DMS53 (cell line): ENCODE data around the gene BICC1.

Source experiments
- DNase-seq: peaks from one replicate; lab custom pipeline; 2025; lab: John Stamatoyannopoulos, UW

The BICC1 gene

GRCh38 chr10:58706836-58707235 is 194.2 kb downstream of the BICC1 start:
- no peak for DNase-seq

GRCh38 chr10:58712141-58712540 is 199.5 kb downstream of the BICC1 start:
- DNase-seq = no peak

DNA sequence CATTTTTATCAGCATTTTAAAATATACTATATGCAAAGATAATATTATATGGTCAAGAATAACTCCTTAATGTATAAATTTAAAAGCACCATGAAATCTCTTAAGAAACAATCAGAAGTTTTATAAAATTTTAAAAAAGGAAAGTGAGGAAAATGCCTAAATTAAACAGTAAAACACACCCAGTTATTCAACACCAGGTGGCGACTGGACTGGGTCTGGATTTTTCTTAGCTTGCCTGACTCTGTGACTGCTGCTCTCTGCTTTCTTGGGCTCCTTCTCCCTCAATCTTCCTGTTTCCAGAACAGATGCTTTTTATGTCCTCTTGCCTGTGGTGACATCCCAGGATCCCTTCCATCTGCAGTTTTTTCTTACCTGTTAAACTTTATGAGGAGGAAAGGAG is 200.3 kb downstream of the BICC1 start:
- peak; percentile 5 for DNase-seq

GRCh38 chr10:58714409-58714808 is 201.7 kb downstream of the BICC1 start:
- no peak for DNase-seq

- no peak for DNase-seq
Observed at GRCh38 chr10:58715061-58715460, 202.4 kb downstream of the BICC1 start.

- no peak for DNase-seq
Observed at GRCh38 chr10:58718596-58718995, 205.9 kb downstream of the BICC1 start.

DNA sequence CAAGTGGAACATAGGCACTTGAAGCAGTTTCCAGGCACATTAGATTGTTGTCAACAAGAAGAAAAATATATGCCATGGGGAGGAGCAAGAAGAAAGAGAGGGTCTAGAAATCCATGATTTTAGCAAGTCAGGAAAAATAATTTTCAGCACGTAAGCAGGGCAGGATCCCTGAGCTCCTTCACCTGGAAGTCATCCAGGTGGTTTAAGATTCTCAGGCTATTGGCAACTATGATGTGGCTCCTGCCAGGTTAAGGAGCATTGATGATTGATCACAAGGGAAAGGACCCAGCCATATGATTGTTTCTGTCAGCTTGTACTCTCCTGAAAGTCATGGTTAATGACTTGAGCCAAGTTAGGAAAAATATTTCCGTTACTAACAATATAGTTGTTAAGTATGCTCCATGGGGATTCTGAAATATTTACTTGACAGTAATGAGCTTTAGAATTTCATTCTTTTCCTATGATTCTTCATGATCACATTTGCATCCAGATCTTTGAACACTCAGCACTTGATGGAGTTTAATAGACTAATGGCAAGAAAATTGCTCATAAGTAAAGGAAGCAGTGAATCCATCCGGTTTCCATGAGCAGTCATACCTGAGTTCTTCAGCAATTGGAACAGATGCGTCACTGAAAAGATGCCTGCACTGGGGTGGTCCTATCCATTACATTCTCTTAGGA is 209.1 kb downstream of the BICC1 start:
- DNase-seq = no peak

GRCh38 chr10:58723186-58723585 is 210.5 kb downstream of the BICC1 start:
- DNase-seq = no peak

- DNase-seq = no peak
Observed at GRCh38 chr10:58723966-58724365, 211.3 kb downstream of the BICC1 start.

GRCh38 chr10:58724781-58725180 is 212.1 kb downstream of the BICC1 start:
- no peak for DNase-seq

GRCh38 chr10:58725901-58726300 is 213.2 kb downstream of the BICC1 start:
- no peak for DNase-seq

GRCh38 chr10:58727633-58728032 is 215.0 kb downstream of the BICC1 start:
- no peak for DNase-seq

GRCh38 chr10:58731276-58731675 is 218.6 kb downstream of the BICC1 start:
- DNase-seq = no peak

DNA sequence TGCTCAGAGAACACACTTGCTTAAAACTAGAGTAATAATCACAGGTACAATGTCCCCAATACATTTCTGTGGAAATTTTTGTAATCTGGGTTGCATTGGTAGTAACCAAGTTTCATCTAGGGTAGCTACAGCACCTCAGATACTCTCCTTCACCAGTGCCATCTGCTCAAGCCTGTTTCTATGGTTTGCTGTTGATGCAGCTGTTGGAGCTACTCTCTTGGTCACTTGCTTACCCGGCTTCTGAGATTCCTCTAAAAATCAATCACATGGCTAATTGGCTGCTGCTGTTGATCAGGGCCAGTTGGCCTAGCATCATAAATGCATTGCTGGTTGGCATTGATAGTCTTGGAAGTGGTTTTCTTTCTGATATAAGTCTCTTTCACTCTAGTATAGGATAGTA is 220.8 kb downstream of the BICC1 start:
- DNase-seq = no peak

GRCh38 chr10:58734116-58734515 is 221.4 kb downstream of the BICC1 start:
- DNase-seq = no peak

GRCh38 chr10:58734664-58735063 is 222.0 kb downstream of the BICC1 start:
- no peak for DNase-seq

DNA sequence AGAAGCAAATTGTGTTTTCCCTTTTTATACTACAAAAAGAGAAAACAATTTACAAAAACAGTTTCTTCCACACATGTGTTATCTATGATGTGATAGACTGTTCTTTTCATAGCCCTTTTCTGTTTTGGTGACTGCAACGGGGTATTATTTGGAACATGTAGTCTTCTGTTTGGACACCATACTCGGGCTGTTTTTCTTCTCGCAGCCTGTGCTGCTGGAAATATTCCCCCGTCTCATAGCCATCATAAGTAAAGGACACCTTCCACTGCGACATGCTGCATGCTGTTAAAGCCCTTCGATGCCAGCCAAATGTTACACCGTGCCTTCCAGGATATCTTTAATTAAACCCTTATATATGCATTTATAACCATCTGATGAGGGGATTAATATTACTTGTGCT is 222.4 kb downstream of the BICC1 start:
- no peak for DNase-seq

DNA sequence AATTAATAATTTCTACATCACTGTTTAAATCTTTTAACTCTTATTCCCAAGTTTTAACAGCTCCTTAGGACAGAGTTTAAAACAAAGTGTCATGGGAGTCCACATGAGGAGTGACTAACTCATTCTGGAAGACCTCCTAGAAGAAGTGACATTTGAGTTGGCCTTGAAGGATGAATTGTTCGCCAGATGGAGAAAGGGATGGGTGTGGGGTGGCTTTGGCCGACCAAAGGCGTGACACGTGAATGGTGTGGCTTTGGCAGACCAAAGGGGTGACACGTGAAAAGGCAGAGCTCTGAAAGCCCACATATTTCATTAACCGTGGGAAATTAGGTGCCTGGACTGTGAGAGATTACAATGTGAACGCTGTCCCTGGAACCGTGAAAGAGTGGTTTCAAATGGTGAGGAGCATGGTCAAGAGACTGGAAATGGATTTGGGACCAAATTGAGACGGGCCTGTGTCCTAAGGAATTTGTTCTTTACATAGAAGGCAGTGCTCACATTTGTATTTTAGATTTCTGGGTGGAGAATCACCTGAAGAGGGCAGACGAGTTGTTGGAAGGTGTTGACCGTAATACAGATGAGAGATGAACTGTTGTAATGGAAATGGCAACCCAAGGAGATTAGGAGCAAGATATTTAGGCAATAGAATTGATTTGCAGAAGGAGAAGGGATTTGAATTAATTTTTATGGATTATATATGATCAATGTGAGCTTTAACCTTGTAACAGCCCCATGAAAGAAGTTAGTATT is 228.1 kb downstream of the BICC1 start:
- no peak for DNase-seq

GRCh38 chr10:58741673-58742072 is 229.0 kb downstream of the BICC1 start:
- DNase-seq = no peak

GRCh38 chr10:58742141-58742540 is 229.5 kb downstream of the BICC1 start:
- DNase-seq = no peak

GRCh38 chr10:58743466-58744115 is 230.9 kb downstream of the BICC1 start:
- peak; percentile 70 for DNase-seq

- DNase-seq = no peak
Observed at GRCh38 chr10:58746474-58747185, 234.0 kb downstream of the BICC1 start.

DNA sequence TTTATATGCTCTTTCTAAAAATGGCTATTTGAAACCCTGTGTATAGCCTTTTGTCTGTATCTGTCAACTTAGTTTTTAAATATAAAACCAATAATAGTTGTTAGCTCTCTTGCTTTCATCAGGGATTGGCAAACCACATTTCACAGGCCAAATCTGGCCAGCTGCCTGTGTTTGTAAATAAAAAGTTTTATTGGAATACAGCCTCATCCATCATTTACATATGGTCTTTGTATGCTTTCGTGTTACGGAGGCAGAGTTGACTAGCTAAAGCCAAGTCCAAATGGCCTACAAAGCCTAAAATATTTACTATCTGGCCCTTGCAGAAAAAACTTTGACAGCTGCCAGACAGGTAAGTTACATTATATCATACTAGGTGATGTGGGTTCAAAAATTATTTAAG is 235.0 kb downstream of the BICC1 start:
- DNase-seq = no peak
